GM12874 (cell line): ENCODE results near the gene PAAF1.

Experiments used
- CTCF ChIP-seq: IDR thresholded peaks from 2 replicates; pipeline ENCODE4 v1.5.1; 2011; ENCODE audit warnings: low read depth, mild to moderate bottlenecking, control low read depth, low read length, moderate library complexity; ENCODE audit not compliant: insufficient read depth

Gene PAAF1

GRCh38 chr11:73968356-73968966 lies 91.7 kb downstream of the PAAF1 start:
- no peak for TF ChIP-seq CTCF

GRCh38 chr11:73969091-73969490 lies 92.3 kb downstream of the PAAF1 start:
- no peak for TF ChIP-seq CTCF

- TF ChIP-seq CTCF, result no peak
Measured at GRCh38 chr11:73969991-73970800, 93.4 kb downstream of the PAAF1 start.

GRCh38 chr11:73971175-73971719 lies 94.4 kb downstream of the PAAF1 start:
- TF ChIP-seq CTCF, result no peak

GRCh38 chr11:73972187-73972586 lies 95.4 kb downstream of the PAAF1 start:
- TF ChIP-seq CTCF, result no peak

GRCh38 chr11:73972620-73973449 lies 96.0 kb downstream of the PAAF1 start:
- no peak for TF ChIP-seq CTCF
